ENCODE data around the gene SCAF4. TPM values are rescaled to one million over a fixed set of nuclear protein-coding genes. Genes with fewer than 3 reads are reported as not detected.

SCAF4 gene
- total and polyA plus RNA-seq, 2 of the 8 experiments (the other 6 are each of a cell fraction or from before 2014, with no cell fraction given), result 28.9 to 55.1 TPM

GRCh38 chr21:31659536-31660258 lies 72.2 kb downstream of the SCAF4 start, which contains the start of gene SOD1 (continued):
- TF ChIP-seq KDM1A (IDR thresholded peaks at IDR 0.05; ENCODE audit: borderline replicate concordance, low read length) (peak; percentile 26; the same call in 1 of the 2 replicates), MAFK (IDR thresholded peaks at IDR 0.05; ENCODE audit: low read depth, low read length) (no peak), ASH2L (IDR thresholded peaks at IDR 0.05; ENCODE audit: low read length) (peak; percentile 87), E2F6 (IDR thresholded peaks at IDR 0.05) (peak; percentile 65), RXRA (IDR thresholded peaks at IDR 0.05; ENCODE audit: insufficient read depth, low read depth, low read length) (no peak), MAX (IDR thresholded peaks at IDR 0.05) (peak; percentile 85), PHF8 (conservative IDR thresholded peaks at IDR 0.05; ENCODE audit: low read depth, low read length) (peak; percentile 86), RBBP5 (IDR thresholded peaks at IDR 0.05; ENCODE audit: borderline replicate concordance, low read depth, low read length) (peak; percentile 46; the same call in 1 of the 2 replicates), KDM4A (IDR thresholded peaks at IDR 0.05; ENCODE audit: low read depth, low read length, severe bottlenecking) (no peak), SUZ12 (IDR thresholded peaks at IDR 0.05; ENCODE audit: low read length) (peak; percentile 25; the same call in 1 of the 2 replicates), GTF2F1 (IDR thresholded peaks at IDR 0.05; ENCODE audit: borderline replicate concordance, low read depth, low read length) (peak; percentile 94), BACH1 (IDR thresholded peaks at IDR 0.05; ENCODE audit: low read length) (peak; percentile 55), HDAC2 (IDR thresholded peaks at IDR 0.05; ENCODE audit: borderline replicate concordance in 1 of 2, low read depth in 2 of 2, low read length in 2 of 2) (peak; percentile 60 to 69; a peak in 1 of 4 replicates)
